ENCODE data around the gene RIPOR3.

Gene RIPOR3

GRCh38 chr20:50635014-50635557 is 56.3 kb downstream of the RIPOR3 start:
- H3K4me3 ChIP-seq (replicated peaks; ENCODE audit: low read depth, low read length), result no peak overlapping the region
- no peak for DNase-seq (ENCODE audit: extremely low read depth, low read depth)
- no peak for TF ChIP-seq CTCF (IDR thresholded peaks at IDR 0.05; ENCODE audit: low read depth, low read length, missing control alignments)

- no peak for DNase-seq (ENCODE audit: extremely low read depth, low read depth)
- no peak for TF ChIP-seq CTCF (IDR thresholded peaks at IDR 0.05; ENCODE audit: low read depth, low read length, missing control alignments)
- no peak overlapping the region for H3K4me3 ChIP-seq (replicated peaks; ENCODE audit: low read depth, low read length)
Observed at GRCh38 chr20:50634191-50634590, 57.2 kb downstream of the RIPOR3 start.

DNA sequence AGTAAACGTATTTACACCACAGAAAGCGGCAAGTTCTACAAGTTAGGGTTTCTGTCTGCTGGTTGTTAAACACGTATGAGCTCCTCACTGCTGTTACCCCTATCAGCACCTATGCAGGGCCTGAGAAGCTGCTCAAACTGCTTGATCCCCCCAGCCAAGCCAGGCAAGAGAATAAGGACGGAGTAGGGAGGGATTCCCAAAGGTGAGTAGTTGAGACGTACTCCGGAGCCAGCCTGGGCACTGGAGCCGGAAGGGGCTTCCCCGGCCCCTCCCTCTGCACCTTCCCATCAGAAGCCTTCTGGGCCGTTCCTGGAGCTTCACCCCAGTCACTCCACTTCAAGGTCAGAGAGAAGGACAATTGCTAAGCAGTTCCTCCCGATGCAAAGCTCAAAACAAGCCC is 58.0 kb downstream of the RIPOR3 start:
- no peak for DNase-seq (ENCODE audit: extremely low read depth, low read depth)
- no peak for TF ChIP-seq CTCF (IDR thresholded peaks at IDR 0.05; ENCODE audit: low read depth, low read length, missing control alignments)
- H3K4me3 ChIP-seq (replicated peaks; ENCODE audit: low read depth, low read length), result no peak overlapping the region

DNA sequence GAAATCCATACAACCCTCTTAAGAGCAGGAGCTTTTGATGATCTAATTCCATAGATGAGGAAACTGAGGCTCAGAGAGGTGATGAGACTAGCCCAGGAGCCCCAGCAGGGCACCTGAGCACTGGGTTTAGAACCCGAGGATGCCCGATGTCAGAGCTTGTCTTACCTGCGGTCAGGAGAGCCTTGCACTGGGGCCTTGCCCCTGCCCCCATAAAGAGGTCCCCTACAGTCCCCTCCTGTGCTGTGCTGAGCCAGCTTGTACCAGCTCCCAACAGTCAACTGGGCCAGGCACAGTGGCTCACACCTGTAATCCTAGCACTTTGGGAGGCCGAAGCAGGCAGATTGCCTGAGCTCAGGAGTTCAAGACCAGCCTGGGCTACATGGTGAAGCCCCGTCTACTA is 58.6 kb downstream of the RIPOR3 start:
- no peak overlapping the region for H3K4me3 ChIP-seq (replicated peaks; ENCODE audit: low read depth, low read length)
- TF ChIP-seq CTCF (IDR thresholded peaks at IDR 0.05; ENCODE audit: low read depth, low read length, missing control alignments), result no peak
- no peak for DNase-seq (ENCODE audit: extremely low read depth, low read depth)

- no peak for TF ChIP-seq CTCF (IDR thresholded peaks at IDR 0.05; ENCODE audit: low read depth, low read length, missing control alignments)
- H3K4me3 ChIP-seq (replicated peaks; ENCODE audit: low read depth, low read length), result no peak overlapping the region
- no peak for DNase-seq (ENCODE audit: extremely low read depth, low read depth)
Observed at GRCh38 chr20:50632236-50632635, 59.1 kb downstream of the RIPOR3 start.

- no peak for TF ChIP-seq CTCF (IDR thresholded peaks at IDR 0.05; ENCODE audit: low read depth, low read length, missing control alignments)
- no peak overlapping the region for H3K4me3 ChIP-seq (replicated peaks; ENCODE audit: low read depth, low read length)
- no peak for DNase-seq (ENCODE audit: extremely low read depth, low read depth)
Observed at GRCh38 chr20:50630578-50631263, 60.6 kb downstream of the RIPOR3 start.

DNA sequence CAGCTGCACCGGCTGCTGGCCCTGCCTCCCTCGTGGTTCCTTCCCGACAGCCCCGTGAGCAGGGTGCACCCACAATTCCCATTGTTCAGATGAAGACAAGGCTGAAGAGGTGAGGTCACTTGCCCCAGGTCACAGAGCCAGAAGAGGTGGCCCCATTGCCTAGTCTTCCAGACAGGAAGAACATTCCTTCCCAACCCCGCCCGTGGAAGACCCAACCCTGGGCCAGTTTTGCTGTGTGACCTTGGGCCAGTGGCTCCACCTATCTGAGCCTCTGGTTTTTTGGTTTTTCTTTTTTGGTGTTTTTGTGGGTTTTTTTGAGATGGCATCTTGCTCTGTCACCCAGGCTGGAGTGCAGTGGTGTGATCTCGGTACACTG is 61.7 kb downstream of the RIPOR3 start:
- no peak for DNase-seq (ENCODE audit: extremely low read depth, low read depth)
- TF ChIP-seq CTCF (IDR thresholded peaks at IDR 0.05; ENCODE audit: low read depth, low read length, missing control alignments), result no peak
- no peak overlapping the region for H3K4me3 ChIP-seq (replicated peaks; ENCODE audit: low read depth, low read length)

Data from HFF-Myc (cell line).